HFFc6 (cell line): ENCODE measurements around the gene UGGT2. TPM values are rescaled to one million over a fixed set of nuclear protein-coding genes. Genes with fewer than 3 reads are reported as not detected.

Experiments used
- DNase-seq: peaks from one replicate; pipeline ENCODE4 v3.0.0-alpha.2; 2018
- H3K27ac Mint-ChIP-seq: 2 replicates; pipeline ENCODE4 v1.8.0; 2020; ENCODE audit warnings: mild to moderate bottlenecking, mixed read lengths
- H3K27me3 Mint-ChIP-seq: 2 replicates; pipeline ENCODE4 v1.8.0; 2021; ENCODE audit warnings: mild to moderate bottlenecking, moderate library complexity, mixed read lengths; ENCODE audit not compliant: insufficient read depth
- H3K36me3 Mint-ChIP-seq: 2 replicates; pipeline ENCODE4 v1.8.0; 2021; ENCODE audit warnings: low read depth, mixed read lengths
- H3K4me1 Mint-ChIP-seq: 2 replicates; pipeline ENCODE4 v1.8.0; 2020; ENCODE audit warnings: low read depth, mixed read lengths
- H3K4me3 Mint-ChIP-seq: 2 replicates; pipeline ENCODE4 v1.8.0; 2020; ENCODE audit warnings: mild to moderate bottlenecking, moderate library complexity, mixed read lengths
- H3K9me3 Mint-ChIP-seq: 2 replicates; pipeline ENCODE4 v1.8.0; 2020; ENCODE audit warnings: mild to moderate bottlenecking, mixed read lengths
- total RNA-seq, 6 experiments: library from RNA; stranded (reverse); fragmentation: NEBNext Ultra II Directional; extraction: Animal tissue kit (Norgen Biotek cat#: 25700); gene quantifications; 2 replicates in 1 of 6; 3 replicates in 5 of 6; pipeline ENCODE4 v1.2.3, GENCODE V29; 2021
- TF ChIP-seq, protein P1 (sequence below): fragments of 200-600 bp; sonication (generic); IDR thresholded peaks from 2 replicates; pipeline ENCODE4 v1.5.0; 2021; ENCODE audit warnings: antibody characterized with exemption, mild to moderate bottlenecking

UGGT2 gene
- total RNA-seq, 6 experiments from 2014 or later, result 20.4 to 26.9 (median 24.3) TPM

DNA sequence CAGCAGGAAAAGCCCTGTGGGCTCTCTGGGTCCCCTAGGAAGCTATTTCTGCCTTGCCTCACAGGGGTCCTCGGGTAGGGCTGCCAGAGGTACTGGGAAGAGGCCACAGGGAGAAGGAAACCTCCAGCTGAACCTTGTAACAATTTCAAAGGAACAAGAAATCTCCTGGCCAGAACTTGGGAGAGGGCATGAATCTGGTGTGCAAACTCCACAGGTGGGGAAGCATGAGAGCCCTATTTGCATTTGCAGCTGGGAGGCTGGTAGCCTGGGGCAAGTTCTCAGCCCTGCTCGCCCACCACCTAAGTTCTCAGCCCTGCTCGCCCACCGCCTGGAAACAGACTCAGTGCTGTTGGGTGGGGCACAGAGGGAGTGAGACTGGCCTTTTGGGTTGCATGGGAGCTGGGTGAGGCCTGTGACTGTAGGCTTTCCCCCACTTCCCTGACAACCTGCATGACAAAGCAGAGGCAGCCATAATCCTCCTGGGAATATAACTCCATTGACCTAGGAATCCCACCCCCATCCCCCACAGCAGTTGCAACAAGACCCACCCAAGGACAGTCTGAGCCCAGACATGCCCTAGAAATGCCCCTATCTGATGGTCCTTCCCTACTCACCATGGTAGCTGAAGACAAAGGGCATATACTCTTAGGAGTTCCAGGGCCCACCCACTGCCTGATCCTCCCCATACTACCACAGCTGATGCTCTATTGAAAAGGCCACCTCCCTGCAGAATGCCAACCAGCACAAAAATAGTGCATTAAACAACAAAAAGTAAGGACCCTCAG lies 11.7 kb downstream of the UGGT2 start:
- peaks cover 9% of the 10 kb centered on the region; the same call in 1 of the 2 replicates for H3K9me3 Mint-ChIP-seq
- no peak overlapping the region for H3K4me3 Mint-ChIP-seq
- no peak for DNase-seq
- peaks cover 14% of the 10 kb centered on the region for H3K36me3 Mint-ChIP-seq
- H3K4me1 Mint-ChIP-seq, result no peaks in the 10 kb centered on the region
- no peak overlapping the region for H3K27ac Mint-ChIP-seq
- no peaks in the 10 kb centered on the region for H3K27me3 Mint-ChIP-seq
- TF ChIP-seq, protein P1, sequence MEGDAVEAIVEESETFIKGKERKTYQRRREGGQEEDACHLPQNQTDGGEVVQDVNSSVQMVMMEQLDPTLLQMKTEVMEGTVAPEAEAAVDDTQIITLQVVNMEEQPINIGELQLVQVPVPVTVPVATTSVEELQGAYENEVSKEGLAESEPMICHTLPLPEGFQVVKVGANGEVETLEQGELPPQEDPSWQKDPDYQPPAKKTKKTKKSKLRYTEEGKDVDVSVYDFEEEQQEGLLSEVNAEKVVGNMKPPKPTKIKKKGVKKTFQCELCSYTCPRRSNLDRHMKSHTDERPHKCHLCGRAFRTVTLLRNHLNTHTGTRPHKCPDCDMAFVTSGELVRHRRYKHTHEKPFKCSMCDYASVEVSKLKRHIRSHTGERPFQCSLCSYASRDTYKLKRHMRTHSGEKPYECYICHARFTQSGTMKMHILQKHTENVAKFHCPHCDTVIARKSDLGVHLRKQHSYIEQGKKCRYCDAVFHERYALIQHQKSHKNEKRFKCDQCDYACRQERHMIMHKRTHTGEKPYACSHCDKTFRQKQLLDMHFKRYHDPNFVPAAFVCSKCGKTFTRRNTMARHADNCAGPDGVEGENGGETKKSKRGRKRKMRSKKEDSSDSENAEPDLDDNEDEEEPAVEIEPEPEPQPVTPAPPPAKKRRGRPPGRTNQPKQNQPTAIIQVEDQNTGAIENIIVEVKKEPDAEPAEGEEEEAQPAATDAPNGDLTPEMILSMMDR, result no peak

DNA sequence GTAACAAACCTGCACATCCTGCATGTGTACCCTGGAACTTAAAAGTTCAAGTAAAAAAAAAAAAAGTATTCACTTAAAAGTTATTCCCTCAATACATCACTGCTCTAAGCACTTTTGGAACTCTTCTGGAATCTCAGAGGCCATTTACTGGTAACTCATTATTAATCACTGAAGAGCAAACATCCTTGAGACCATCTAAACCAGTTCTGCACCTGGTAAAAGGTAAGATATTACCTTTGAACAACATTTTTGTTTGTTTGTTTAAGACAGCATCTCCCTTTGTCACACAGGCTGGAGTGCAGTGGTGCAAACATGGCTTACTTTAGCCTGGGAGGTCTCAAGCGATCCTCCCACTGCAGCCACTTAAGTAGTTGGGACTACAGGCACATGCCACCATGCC lies 16.7 kb downstream of the UGGT2 start:
- no peak for DNase-seq
- TF ChIP-seq, protein P1, result no peak
- H3K36me3 Mint-ChIP-seq, result peaks cover 15% of the 10 kb centered on the region; the same call in 1 of the 2 replicates
- H3K27ac Mint-ChIP-seq, result no peak overlapping the region
- no peaks in the 10 kb centered on the region for H3K4me1 Mint-ChIP-seq
- no peaks in the 10 kb centered on the region for H3K27me3 Mint-ChIP-seq
- H3K4me3 Mint-ChIP-seq, result no peak overlapping the region
- no peaks in the 10 kb centered on the region for H3K9me3 Mint-ChIP-seq

DNA sequence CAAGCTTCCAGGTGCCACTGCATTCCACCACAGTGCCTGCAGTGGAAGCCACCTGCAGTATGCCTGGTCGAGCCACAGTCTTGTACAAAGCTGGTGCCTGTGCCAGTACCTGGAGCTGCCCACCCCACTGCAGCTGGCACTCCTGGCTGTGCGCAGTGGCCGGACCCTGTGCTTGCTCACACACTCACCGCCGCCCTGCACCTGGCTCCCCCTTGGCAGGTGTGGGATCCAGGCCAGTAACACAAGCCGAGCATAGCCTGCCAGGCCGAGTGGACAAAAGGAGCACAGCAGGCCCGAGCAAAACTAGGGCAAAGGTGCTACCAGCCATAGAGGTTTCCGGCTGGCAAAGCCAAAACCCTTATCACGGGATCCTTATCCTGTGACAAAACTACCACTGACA lies 18.5 kb downstream of the UGGT2 start:
- Mint-ChIP-seq H3K36me3 (peaks cover 15% of the 10 kb centered on the region; the same call in 1 of the 2 replicates), H3K27me3 (no peaks in the 10 kb centered on the region), H3K9me3 (no peaks in the 10 kb centered on the region), H3K4me1 (no peaks in the 10 kb centered on the region), H3K4me3 (no peak overlapping the region), H3K27ac (no peak overlapping the region)
- DNase-seq, result no peak
- TF ChIP-seq, protein P1, result no peak

DNA sequence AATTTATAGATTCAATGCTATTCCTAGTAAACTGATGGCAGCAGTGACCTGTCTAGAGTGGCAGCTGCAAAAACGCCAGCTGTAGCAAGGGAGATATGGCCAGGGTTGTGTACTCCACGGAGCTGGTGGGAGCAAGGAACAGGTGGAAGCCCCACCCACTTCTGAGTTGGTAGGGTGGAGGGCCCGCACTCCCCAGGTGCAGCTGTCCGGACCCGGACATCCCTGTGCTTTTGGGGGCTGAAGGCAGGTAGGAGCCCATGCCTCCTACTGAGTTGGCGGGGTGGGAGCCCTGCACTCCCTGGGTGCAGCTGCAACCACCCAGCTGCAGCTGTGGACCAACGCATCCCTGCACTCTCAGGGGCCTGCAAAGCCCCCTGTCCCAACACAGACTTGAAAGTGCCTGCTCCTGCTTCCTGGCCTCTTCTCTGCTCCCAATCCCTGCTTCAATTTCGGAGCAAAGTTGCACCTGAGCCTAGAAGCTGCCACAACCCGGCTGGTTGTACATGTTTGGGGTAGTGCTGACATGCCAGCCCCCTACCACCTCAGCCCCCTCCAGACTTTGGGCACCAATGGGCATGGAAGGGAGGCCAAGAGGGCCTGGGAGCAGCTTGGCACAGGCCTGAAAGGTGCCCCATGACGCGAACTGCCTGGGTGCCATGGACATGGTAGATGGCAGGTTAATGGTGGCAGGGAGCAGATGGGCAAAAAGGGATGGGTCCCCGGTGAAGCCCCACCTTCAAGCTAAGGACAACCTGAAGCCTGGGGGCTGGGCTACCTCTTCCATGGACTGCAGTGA lies 19.8 kb downstream of the UGGT2 start:
- Mint-ChIP-seq H3K27ac (no peak overlapping the region), H3K27me3 (no peaks in the 10 kb centered on the region), H3K4me3 (no peak overlapping the region), H3K9me3 (no peaks in the 10 kb centered on the region), H3K36me3 (peaks cover 15% of the 10 kb centered on the region; the same call in 1 of the 2 replicates), H3K4me1 (no peaks in the 10 kb centered on the region)
- TF ChIP-seq, protein P1, result no peak
- DNase-seq, result no peak

GRCh38 chr13:96032717-96033116 lies 20.5 kb downstream of the UGGT2 start:
- Mint-ChIP-seq H3K4me1 (no peaks in the 10 kb centered on the region), H3K9me3 (no peaks in the 10 kb centered on the region), H3K27me3 (no peaks in the 10 kb centered on the region), H3K36me3 (peaks cover 15% of the 10 kb centered on the region; the same call in 1 of the 2 replicates), H3K4me3 (no peak overlapping the region), H3K27ac (no peak overlapping the region)
- TF ChIP-seq, protein P1, result no peak
- no peak for DNase-seq
